Activated naive CD4-positive, alpha-beta T cell treated with anti-CD3 and anti-CD28 coated beads, Interleukin-2, amount 50 U/mL, for 72 hours (primary cell): ENCODE data around the gene HIPK2. TPM values are rescaled to one million over a fixed set of nuclear protein-coding genes. Genes with fewer than 3 reads are reported as not detected.
A peak's percentile ranks its signal among the peaks of the same experiment; 100 is the strongest.

Experiments used
- ATAC-seq, 2 donors: fragments of 150-1000 bp; cut with Tn5 transposase; 2 replicates each; pipeline ENCODE4 v1.10.0; 2021; ENCODE audit warnings: mild to moderate bottlenecking in 2 of 2, moderate library complexity in 2 of 2
- DNase-seq, 2 donors: peaks; one replicate each; pipeline ENCODE4 v3.0.0; 2021 to 2022; ENCODE audit warnings: low spot score in 2 of 2
- H3K27ac Mint-ChIP-seq, 2 donors: one replicate each; pipeline ENCODE4 v1.8.0; 2022; ENCODE audit warnings: mild to moderate bottlenecking in 2 of 2, mixed read lengths in 2 of 2
- H3K36me3 Mint-ChIP-seq, 2 donors: one replicate each; pipeline ENCODE4 v1.8.0; 2022; ENCODE audit warnings: mixed read lengths in 2 of 2
- H3K9me3 Mint-ChIP-seq, 2 donors: one replicate each; pipeline ENCODE4 v1.8.0; 2022; ENCODE audit warnings: mixed read lengths in 2 of 2
- total RNA-seq, 2 donors: library from RNA; stranded (reverse); gene quantifications; one replicate each; pipeline ENCODE4 v1.2.3, GENCODE V29; 2022

HIPK2 gene
- total RNA-seq, 2 donors from 2014 or later = 12.8 to 20.9 TPM

- Mint-ChIP-seq H3K36me3 (peaks cover 0 to 9% of the 10 kb centered on the region in 2 donors), H3K9me3 (no peaks in the 10 kb centered on the region), H3K27ac (peak overlapping the region in 1 of 2 donors; percentile 60)
- DNase-seq (no peak), ATAC-seq (no peak)
Measured at GRCh38 chr7:139582130-139582650, 195.6 kb downstream of the HIPK2 start.

DNA sequence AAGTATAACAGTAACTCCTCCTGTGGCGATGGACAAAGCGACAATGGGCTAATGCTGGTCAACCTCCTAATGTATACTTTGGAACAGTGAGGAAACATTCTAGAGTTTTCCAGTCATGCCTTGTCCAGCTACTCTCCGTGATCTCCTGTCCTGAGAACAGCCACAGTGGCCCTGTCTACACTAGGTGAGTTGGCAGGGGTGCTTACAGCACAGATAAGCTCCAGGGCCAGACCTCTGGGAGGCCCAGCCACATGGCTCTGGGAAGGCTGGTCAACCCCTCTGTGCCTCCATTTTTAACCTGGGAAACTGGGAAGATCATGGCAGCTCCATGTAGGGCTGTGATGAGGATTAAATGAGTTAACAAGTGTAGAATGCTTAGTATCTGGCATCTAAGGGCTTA, 197.4 kb downstream of the HIPK2 start:
- Mint-ChIP-seq H3K36me3 (peaks cover 0 to 9% of the 10 kb centered on the region in 2 donors), H3K27ac (peak overlapping the region in 1 of 2 donors; percentile 15), H3K9me3 (no peaks in the 10 kb centered on the region)
- ATAC-seq (no peak), DNase-seq (no peak)

GRCh38 chr7:139576179-139576973, 201.4 kb downstream of the HIPK2 start:
- no peak for DNase-seq
- H3K9me3 Mint-ChIP-seq = no peaks in the 10 kb centered on the region
- H3K36me3 Mint-ChIP-seq = no peaks in the 10 kb centered on the region
- peak overlapping the region in 1 of 2 donors; percentile 72 for H3K27ac Mint-ChIP-seq
- ATAC-seq = no peak

DNA sequence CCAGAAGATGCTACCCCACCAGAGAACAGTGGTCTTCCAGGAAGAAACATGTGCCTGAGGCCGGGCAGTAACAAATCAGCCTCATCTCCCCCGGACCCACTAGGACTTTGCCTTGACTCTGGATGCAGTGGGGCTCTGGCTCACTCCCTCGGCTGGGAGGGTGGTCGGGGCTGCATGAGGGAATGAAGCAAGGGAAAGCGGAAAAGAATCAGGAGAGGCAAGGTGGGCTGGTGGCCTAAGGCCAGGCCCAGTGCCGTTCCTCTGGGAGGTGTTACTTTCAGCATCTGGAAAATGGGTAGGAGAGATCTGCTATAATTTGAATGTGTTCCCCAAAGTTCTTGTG, 202.5 kb downstream of the HIPK2 start:
- no peak for DNase-seq
- Mint-ChIP-seq H3K9me3 (no peaks in the 10 kb centered on the region), H3K36me3 (no peaks in the 10 kb centered on the region), H3K27ac (peak overlapping the region in 1 of 2 donors; percentile 31)
- ATAC-seq = no peak

DNA sequence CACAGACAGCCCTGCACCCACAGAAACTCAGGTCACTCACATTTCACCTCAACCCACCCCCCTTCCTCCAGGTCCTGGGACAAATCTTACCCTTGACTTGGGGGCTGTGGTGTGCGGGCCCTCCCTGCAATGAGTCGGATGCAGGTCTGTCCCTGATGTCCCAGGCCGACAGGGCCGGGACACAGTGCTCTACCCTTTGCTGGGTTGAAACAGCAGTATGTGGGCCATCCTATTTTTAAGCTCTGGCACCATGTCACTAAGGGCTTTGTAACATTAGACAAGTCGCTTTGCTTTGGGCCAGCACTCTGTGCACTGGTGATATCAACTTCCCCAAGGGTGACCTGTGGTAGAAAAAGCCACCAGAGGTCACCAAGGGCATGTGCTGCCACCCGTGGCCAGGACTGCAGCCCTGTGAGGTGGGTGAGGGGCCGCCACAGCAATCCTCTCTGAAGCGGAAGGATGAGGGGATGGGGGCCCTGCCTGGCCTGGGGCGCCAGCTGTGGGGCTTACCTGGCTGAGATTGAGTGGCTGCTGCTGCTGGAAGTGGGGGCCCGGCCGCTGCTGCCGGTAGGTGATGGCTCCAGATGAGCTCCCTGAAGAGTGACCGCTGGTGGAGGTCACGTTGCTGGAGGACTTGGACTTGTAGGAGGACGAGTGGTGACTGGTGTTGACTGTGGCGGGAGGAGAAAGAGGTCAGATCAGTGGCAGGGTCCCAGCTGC, 203.0 kb downstream of the HIPK2 start:
- Mint-ChIP-seq H3K27ac (peak overlapping the region in 1 of 2 donors; percentile 72), H3K9me3 (no peaks in the 10 kb centered on the region), H3K36me3 (no peaks in the 10 kb centered on the region)
- no peak for ATAC-seq
- DNase-seq = no peak

GRCh38 chr7:139573871-139574270, 203.9 kb downstream of the HIPK2 start:
- no peaks in the 10 kb centered on the region for H3K36me3 Mint-ChIP-seq

DNA sequence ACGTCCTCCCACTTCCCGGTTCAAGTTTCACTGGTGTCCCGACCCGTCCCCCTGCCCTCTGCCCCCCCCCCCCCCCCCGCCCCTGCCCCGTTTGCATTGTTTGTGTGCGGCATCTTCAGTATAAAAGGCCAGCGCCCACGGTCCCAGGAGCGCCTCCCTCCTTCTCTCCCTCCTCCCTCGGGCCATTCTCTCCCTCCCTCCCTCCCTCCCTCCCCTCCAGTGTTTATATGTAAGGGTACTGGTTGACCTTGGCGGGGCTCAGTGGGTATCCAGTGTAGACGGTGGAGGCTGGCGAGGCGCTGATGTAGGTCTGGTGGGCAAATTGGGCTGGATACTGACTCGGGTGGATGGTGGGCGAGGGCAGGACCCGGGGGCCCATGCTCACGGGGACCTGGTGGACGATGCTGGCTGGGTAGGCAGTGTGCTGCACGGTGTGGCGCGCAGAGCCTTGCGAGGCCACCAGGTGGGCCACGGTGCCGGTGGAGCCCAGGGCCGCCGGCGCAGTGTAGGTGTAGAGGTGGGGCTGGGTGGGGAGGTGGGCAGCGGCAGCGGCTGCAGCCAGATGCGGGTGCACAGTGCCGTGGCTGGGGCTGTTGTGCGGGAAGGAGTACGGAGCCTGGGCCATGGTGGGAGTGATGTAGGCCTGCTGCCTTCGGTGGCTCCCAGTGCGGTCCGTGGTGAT, 205.0 kb downstream of the HIPK2 start:
- H3K9me3 Mint-ChIP-seq = no peaks in the 10 kb centered on the region
- ATAC-seq (no peak), DNase-seq (no peak)
- no peak overlapping the region for H3K27ac Mint-ChIP-seq
- H3K36me3 Mint-ChIP-seq = peaks cover 0 to 6% of the 10 kb centered on the region in 2 donors

More at GRCh38 chr7:139573871-139574270, 203.9 kb downstream of the HIPK2 start:
- Mint-ChIP-seq H3K27ac (peak overlapping the region in 1 of 2 donors; percentile 72), H3K9me3 (no peaks in the 10 kb centered on the region)
- ATAC-seq = no peak
- no peak for DNase-seq

GRCh38 chr7:139572071-139572470, 205.7 kb downstream of the HIPK2 start:
- peaks cover 0 to 7% of the 10 kb centered on the region in 2 donors for H3K36me3 Mint-ChIP-seq
- ATAC-seq = no peak

GRCh38 chr7:139571651-139572050, 206.1 kb downstream of the HIPK2 start:
- H3K27ac Mint-ChIP-seq = no peak overlapping the region
- ATAC-seq (no peak), DNase-seq (no peak)
- H3K9me3 Mint-ChIP-seq = no peaks in the 10 kb centered on the region
- peaks cover 0 to 7% of the 10 kb centered on the region in 2 donors for H3K36me3 Mint-ChIP-seq

More at GRCh38 chr7:139572071-139572470, 205.7 kb downstream of the HIPK2 start:
- DNase-seq = no peak
- H3K27ac Mint-ChIP-seq = no peak overlapping the region
- H3K9me3 Mint-ChIP-seq = no peaks in the 10 kb centered on the region

DNA sequence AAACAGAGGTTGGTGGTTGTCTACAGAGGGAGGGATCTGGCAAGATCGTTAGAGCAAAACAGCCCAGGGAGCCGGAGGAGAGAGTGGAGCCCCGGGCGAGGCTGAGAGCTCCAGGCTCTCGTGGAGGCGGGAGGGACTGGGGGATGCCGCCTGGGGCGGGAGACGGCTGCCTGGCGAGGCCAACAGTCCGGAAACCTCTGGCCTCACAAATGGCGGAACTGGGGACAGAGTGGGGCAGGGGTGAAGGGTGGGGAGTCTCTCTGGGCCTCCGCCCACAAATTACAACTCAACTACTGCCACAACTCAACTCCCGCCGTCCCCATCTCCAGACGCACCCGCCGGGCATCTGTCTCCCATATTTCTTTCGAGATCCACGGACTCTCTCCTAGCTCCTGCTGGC, 206.6 kb downstream of the HIPK2 start:
- DNase-seq (peak in 1 of 2 donors; percentile 9), ATAC-seq (no peak)
- H3K27ac Mint-ChIP-seq = no peak overlapping the region
- peaks cover 0 to 7% of the 10 kb centered on the region in 2 donors for H3K36me3 Mint-ChIP-seq
- H3K9me3 Mint-ChIP-seq = no peaks in the 10 kb centered on the region

DNA sequence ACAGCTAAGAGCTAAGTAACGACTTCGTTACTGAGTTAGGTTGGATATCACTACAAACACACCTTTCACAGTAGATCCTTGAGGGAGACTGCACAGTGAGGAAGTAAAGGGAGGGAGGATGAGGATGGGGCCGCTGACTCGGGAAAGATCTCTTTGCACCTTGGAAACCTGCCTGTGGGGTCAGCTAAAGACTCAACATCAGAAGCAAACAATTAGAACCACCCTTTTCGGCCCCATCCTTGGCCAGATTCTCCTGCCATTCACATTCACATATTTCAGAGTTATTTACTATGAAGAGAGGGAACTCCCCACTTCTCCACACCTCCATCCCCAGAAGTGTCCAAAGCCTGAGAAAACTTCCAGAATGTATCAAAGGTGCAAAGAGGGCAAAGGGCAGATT, 207.2 kb downstream of the HIPK2 start:
- ATAC-seq (no peak), DNase-seq (no peak)
- no peak overlapping the region for H3K27ac Mint-ChIP-seq

GRCh38 chr7:139570119-139570518, 207.7 kb downstream of the HIPK2 start:
- Mint-ChIP-seq H3K9me3 (no peaks in the 10 kb centered on the region), H3K27ac (no peak overlapping the region), H3K36me3 (peaks cover 0 to 7% of the 10 kb centered on the region in 2 donors)
- ATAC-seq (no peak), DNase-seq (peak in 1 of 2 donors; percentile 7)

More for the DNA sequence above, 207.2 kb downstream of the HIPK2 start:
- Mint-ChIP-seq H3K36me3 (peaks cover 0 to 7% of the 10 kb centered on the region in 2 donors), H3K9me3 (no peaks in the 10 kb centered on the region)

GRCh38 chr7:139568813-139569490, 208.8 kb downstream of the HIPK2 start:
- Mint-ChIP-seq H3K9me3 (no peaks in the 10 kb centered on the region), H3K27ac (no peak overlapping the region)
- peak in 1 of 2 donors; percentile 33 for DNase-seq

DNA sequence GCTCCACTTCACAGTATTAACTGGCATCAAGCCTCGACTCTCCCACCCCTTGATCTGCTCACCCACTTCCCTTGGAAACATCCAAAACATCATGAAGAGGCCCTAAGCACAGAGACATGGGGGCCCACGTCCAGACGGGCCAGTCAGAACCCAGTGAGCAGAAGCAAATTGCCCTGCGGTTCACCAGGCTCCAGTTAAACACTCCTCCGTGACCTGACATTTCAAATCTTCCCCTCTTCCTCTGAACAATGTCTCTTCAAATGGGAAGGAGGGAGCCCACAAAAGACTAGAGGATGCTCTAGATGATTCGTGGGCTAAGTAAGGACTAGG, 209.5 kb downstream of the HIPK2 start:
- peak in 1 of 2 donors; percentile 26 for DNase-seq
- Mint-ChIP-seq H3K27ac (no peak overlapping the region), H3K36me3 (peaks cover 0 to 7% of the 10 kb centered on the region in 2 donors), H3K9me3 (no peaks in the 10 kb centered on the region)
- ATAC-seq = no peak

More at GRCh38 chr7:139568813-139569490, 208.8 kb downstream of the HIPK2 start:
- ATAC-seq = no peak
- H3K36me3 Mint-ChIP-seq = peaks cover 0 to 7% of the 10 kb centered on the region in 2 donors

- no peak for ATAC-seq
- no peaks in the 10 kb centered on the region for H3K9me3 Mint-ChIP-seq
- peak overlapping the region in 1 of 2 donors; percentile 77 for H3K27ac Mint-ChIP-seq
- H3K36me3 Mint-ChIP-seq = peaks cover 0 to 7% of the 10 kb centered on the region in 2 donors
- no peak for DNase-seq
Measured at GRCh38 chr7:139567647-139568345, 210.0 kb downstream of the HIPK2 start.
